GM12878 (cell line): Measurements from ENCODE around the gene HDAC3. TPM values are rescaled to one million over a fixed set of nuclear protein-coding genes. Genes with fewer than 3 reads are reported as not detected.

Source experiments
- ATAC-seq: fragments of 200-7000 bp; cut with Tn5 transposase; 3 replicates; pipeline ENCODE4 v1.9.1; 2020; ENCODE audit warnings: mild to moderate bottlenecking, moderate library complexity
- BruUV-seq: library from RNA; stranded (reverse); fragments of 400-500 nt; replicated peaks from 2 replicates; lab custom pipeline; 2021; lab: Mats Ljungman, UMichigan
- CTCF ChIA-PET: fragments of 300-600 bp; sonication (Branson Sonifier 250); formaldehyde crosslinking; extraction: SDS; loops from one replicate; lab custom pipeline; 2021; ENCODE audit warnings: inconsistent platforms; lab: Yijun Ruan, JAX
- POLR2A ChIA-PET: fragments of 350-600 bp; formaldehyde crosslinking; extraction: SDS; loops from one replicate; lab custom pipeline; 2021; ENCODE audit warnings: inconsistent platforms; lab: Charles Lee
- RAD21 ChIA-PET: fragments of 300-600 bp; sonication (Branson Sonifier 250); formaldehyde crosslinking; loops from one replicate; lab custom pipeline; 2023; ENCODE audit warnings: antibody characterized with exemption; ENCODE audit not compliant: unreplicated experiment; lab: Charles Lee
- SMC1A ChIA-PET: fragments of 300-600 bp; sonication (Branson Sonifier 250); formaldehyde crosslinking; loops from one replicate; lab custom pipeline; 2023; ENCODE audit not compliant: unreplicated experiment, uncharacterized antibody; lab: Charles Lee
- DNase-seq: peaks from one replicate; pipeline ENCODE4 v3.0.0-alpha.2; 2011; ENCODE audit warnings: low read depth, low spot score
- FAIRE-seq: peaks from 3 replicates; lab custom pipeline; 2011; peaks lifted over from hg19 to GRCh38; lab: Jason Lieb, UNC
- H2AFZ ChIP-seq: 2 replicates; pipeline ENCODE4 v1.6.0; 2011; ENCODE audit warnings: low read depth, low read length, control low read depth; ENCODE audit not compliant: control insufficient read depth
- H3K27ac ChIP-seq: 2 replicates; pipeline ENCODE4 v1.5.1; 2011; ENCODE audit warnings: control low read depth; ENCODE audit not compliant: control insufficient read depth, insufficient read depth
- H3K27me3 ChIP-seq, 2 experiments: replicated peaks in 1 of 2; 2 replicates each; pipeline versions ENCODE4 v1.6.0 to v1.6.1; 2011; ENCODE audit warnings: low read length in 1 of 2; ENCODE audit not compliant: control insufficient read depth in 2 of 2, insufficient read depth in 2 of 2
- H3K36me3 ChIP-seq, 2 experiments: 2 replicates each; pipeline ENCODE4 v1.5.1; 2011; ENCODE audit warnings: low read length in 1 of 2; ENCODE audit not compliant: control insufficient read depth in 2 of 2, insufficient read depth in 2 of 2
- H3K4me1 ChIP-seq: 2 replicates; pipeline ENCODE4 v1.6.1; 2011; ENCODE audit warnings: mild to moderate bottlenecking, low read length, moderate library complexity, mixed read lengths; ENCODE audit not compliant: control insufficient read depth, insufficient read depth
- H3K4me2 ChIP-seq: 2 replicates; pipeline ENCODE4 v1.6.0; 2011; ENCODE audit warnings: control low read depth; ENCODE audit not compliant: control insufficient read depth, insufficient read depth
- H3K4me3 ChIP-seq: fragments of 200-600 bp; sonication (generic); 2 replicates; pipeline ENCODE4 v1.5.1; 2016
- H3K79me2 ChIP-seq: 2 replicates; pipeline ENCODE4 v1.6.0; 2011; ENCODE audit warnings: low read length; ENCODE audit not compliant: control insufficient read depth, insufficient read depth
- H3K9ac ChIP-seq: 2 replicates; pipeline ENCODE4 v1.8.0; 2011; ENCODE audit warnings: low read length, control low read depth, mixed read lengths; ENCODE audit not compliant: control insufficient read depth, insufficient read depth
- H3K9me3 ChIP-seq: replicated peaks from 3 replicates; pipeline ENCODE4 v1.5.1; 2011; ENCODE audit warnings: mild to moderate bottlenecking, low read length; ENCODE audit not compliant: control insufficient read depth, insufficient read depth
- H4K20me1 ChIP-seq: 2 replicates; pipeline ENCODE4 v1.6.0; 2011; ENCODE audit not compliant: control insufficient read depth, insufficient read depth
- BCL3 ChIP-seq: IDR thresholded peaks from 2 replicates; pipeline ENCODE4 v1.6.1; 2011; ENCODE audit warnings: borderline replicate concordance, low read depth, mild to moderate bottlenecking, moderate library complexity, low read length; ENCODE audit not compliant: insufficient read depth, poor library complexity, severe bottlenecking
- E4F1 ChIP-seq: fragments of 450-650 bp; IDR thresholded peaks from 2 replicates; pipeline ENCODE4 v1.6.1; 2018; ENCODE audit warnings: borderline replicate concordance, mild to moderate bottlenecking; ENCODE audit not compliant: partially characterized antibody
- GATAD2B ChIP-seq: fragments of 450-650 bp; conservative IDR thresholded peaks from 2 replicates; pipeline ENCODE4 v1.6.1; 2017; ENCODE audit warnings: low read depth, mild to moderate bottlenecking, moderate library complexity
- HDAC2 ChIP-seq: fragments of 200-600 bp; sonication (generic); IDR thresholded peaks from 2 replicates; pipeline ENCODE4 v1.6.1; 2017
- POLR2AphosphoS5 ChIP-seq: IDR thresholded peaks from 2 replicates; pipeline ENCODE4 v1.6.1; 2011; ENCODE audit warnings: mild to moderate bottlenecking, low read length, inconsistent platforms
- ZNF592 ChIP-seq: fragments of 450-650 bp; IDR thresholded peaks from 2 replicates; pipeline ENCODE4 v1.6.1; 2017; ENCODE audit warnings: mild to moderate bottlenecking, moderate library complexity
- WGBS: methylation state at CpG from one replicate; pipeline ENCODE4 v1.1.6; 2016; ENCODE audit warnings: low lambda C conversion rate; ENCODE audit not compliant: insufficient replicate concordance, insufficient coverage; ENCODE audit errors: missing lambda C conversion rate; 5-methylcytosine and 5-hydroxymethylcytosine counted together
- in situ Hi-C: fragments of 300-500 bp; cut with MboI; formaldehyde crosslinking; loops from 9 replicates; pipeline ENCODE4 v1.14.3; 2018; ENCODE audit warnings: mixed read lengths
- intact Hi-C: fragments of 100-400 bp; cut with micrococcal nuclease; formaldehyde crosslinking; loops from one replicate; pipeline ENCODE4 v1.14.2; 2022; ENCODE audit not compliant: unreplicated experiment
- polyA plus RNA-seq, 11 experiments: library from polyadenylated mRNA; depleted of rRNA in 4 of 11; unstranded in 6 of 11; stranded (reverse) in 5 of 11; fragments of >200 nt; fragmentation: Nextera tagmentation in 4 of 11; fragmentation: Illumina TruSeq in 1 of 11; extraction: Ambion mirVana in 4 of 11; extraction: Trizol in 1 of 11; gene quantifications; 1 replicate in 1 of 11; 2 replicates in 10 of 11; pipeline versions ENCODE4 v1.2.1 to v1.2.3, GENCODE V29; 2011 to 2016; ENCODE audit warnings: inconsistent platforms in 2 of 11, missing spikeins in 2 of 11, low read depth in 1 of 11
- total RNA-seq, 4 experiments: library from RNA; depleted of rRNA in 3 of 4; stranded (reverse); fragments of >200 nt in 3 of 4; fragmentation: Illumina TruSeq in 1 of 4; extraction: Trizol in 1 of 4; gene quantifications; 2 replicates each; pipeline versions ENCODE4 v1.2.1 to v1.2.3, GENCODE V29; 2013 to 2021

The HDAC3 gene
- total and polyA plus RNA-seq, 10 of the 15 experiments (the other 5 are each of a cell fraction or from before 2014, with no cell fraction given) = 62.2 to 140 (median 112) TPM

- in situ Hi-C loops = no loop called here
- CTCF ChIA-PET = interaction anchor here (0.7 to 11.2 kb wide), 18 partner anchors 11 to 328 kb away, joined by 3 to 137 read pairs (median 7); partner anchors contain the start of genes DELE1, DIAPH1 and FCHSD1
- H3K4me3 ChIP-seq = peak overlapping the region; percentile 85
- no TSS peak for BruUV-seq
- POLR2A ChIA-PET = interaction anchor here (0.9 to 11.5 kb wide), 11 partner anchors 13 to 689 kb away, joined by 3 to 215 read pairs (median 8); partner anchors contain the start of genes DELE1, DIAPH1, FCHSD1 and SPRY4
- no peaks in the 10 kb centered on the region for H3K9me3 ChIP-seq
- peaks cover 3 to 4% of the 10 kb centered on the region in 2 experiments; a peak in 3 of 4 replicates for H3K36me3 ChIP-seq
- peaks cover 57% of the 10 kb centered on the region for H3K79me2 ChIP-seq
- TF ChIP-seq BCL3 (no peak), POLR2AphosphoS5 (0 out of 2 replicates have a peak, but pooled peaks have one; percentile 1)
- TF ChIP-seq, all 136 proteins: peak for 1
- Histone ChIP-seq H3K4me1 (peaks cover 37% of the 10 kb centered on the region), H3K27me3 (no peaks in the 10 kb centered on the region), H3K9ac (peak overlapping the region; percentile 94), H3K27ac (peak overlapping the region; percentile 86), H2AFZ (no peak overlapping the region), H4K20me1 (no peaks in the 10 kb centered on the region), H3K4me2 (peak overlapping the region; percentile 98)
- DNase-seq = no peak
- no peak for ATAC-seq
- intact Hi-C loops = loop anchor here (5.0 kb wide), 1 partner anchor 124 kb away; no protein-coding TSS in a partner anchor
- SMC1A ChIA-PET = interaction anchor here (1.0 to 12.9 kb wide), 9 partner anchors 10 to 161 kb away, joined by 4 to 245 read pairs (median 6); partner anchors contain the start of genes DIAPH1 and PCDHGC3
- RAD21 ChIA-PET = interaction anchor here (1.1 to 8.2 kb wide), 11 partner anchors 13 to 333 kb away, joined by 3 to 124 read pairs (median 10); partner anchors contain the start of genes DELE1, DIAPH1, FCHSD1 and RNF14
- WGBS = 2% methylated on average over 4 of the region's 4 CpGs
- no peak for FAIRE-seq
These were observed 590 bp downstream of the HDAC3 start for GRCh38 chr5:141636106-141636412.

GRCh38 chr5:141635646-141636045, 1.0 kb downstream of the HDAC3 start:
- Histone ChIP-seq H4K20me1 (no peaks in the 10 kb centered on the region), H3K4me2 (peak overlapping the region; percentile 98), H3K9ac (peak overlapping the region; percentile 94), H3K79me2 (peaks cover 57% of the 10 kb centered on the region), H3K27me3 (no peaks in the 10 kb centered on the region), H3K4me1 (peaks cover 37% of the 10 kb centered on the region), H2AFZ (no peak overlapping the region), H3K9me3 (no peaks in the 10 kb centered on the region), H3K27ac (peak overlapping the region; percentile 86), H3K36me3 (peaks cover 3 to 4% of the 10 kb centered on the region in 2 experiments; a peak in 3 of 4 replicates), H3K4me3 (peak overlapping the region; percentile 85)
- intact Hi-C loops (loop anchor here (2.0 to 5.0 kb wide), 2 partner anchors 17 to 123 kb away; partner anchors contain the start of gene DIAPH1), in situ Hi-C loops (no loop called here)
- FAIRE-seq = no peak
- ChIA-PET POLR2A (interaction anchor here (0.9 to 11.5 kb wide), 10 partner anchors 15 to 690 kb away, joined by 3 to 215 read pairs (median 11); partner anchors contain the start of genes DELE1, DIAPH1, FCHSD1 and SPRY4), RAD21 (interaction anchor here (0.6 to 8.2 kb wide), 12 partner anchors 13 to 333 kb away, joined by 3 to 124 read pairs (median 10); partner anchors contain the start of genes DELE1, DIAPH1, FCHSD1 and RNF14), CTCF (interaction anchor here (0.7 to 11.2 kb wide), 12 partner anchors 11 to 127 kb away, joined by 3 to 137 read pairs (median 10); partner anchors contain the start of gene DIAPH1), SMC1A (interaction anchor here (0.9 to 12.9 kb wide), 9 partner anchors 8 to 160 kb away, joined by 3 to 245 read pairs (median 5); partner anchors contain the start of genes DIAPH1 and PCDHGC3)
- DNase-seq = no peak
- no TSS peak for BruUV-seq
- 74% methylated on average over 7 of the region's 7 CpGs for WGBS
- no peak for ATAC-seq
- no peak for TF ChIP-seq HDAC2
- TF ChIP-seq GATAD2B = no peak
- TF ChIP-seq E4F1 = no peak
- no peak for TF ChIP-seq ZNF592
